ENCODE data around the gene ATP6V1A.
A peak's percentile ranks its signal among the peaks of the same experiment; 100 is the strongest.
"Not testable (repeated sequence)": the region's sequence is repeated elsewhere in the genome, so short reads cannot be mapped to it uniquely, and the experiment has no call there.

The ATP6V1A gene

GRCh38 chr3:113828600-113828999 lies 81.8 kb downstream of the ATP6V1A start:
- DNase-seq (ENCODE audit: low read depth in 2 of 2): no peak

- no peak for DNase-seq (ENCODE audit: low read depth in 2 of 2)
Observed at GRCh38 chr3:113829576-113830354, 82.9 kb downstream of the ATP6V1A start.

- DNase-seq (ENCODE audit: low read depth in 2 of 2): no peak
Observed at GRCh38 chr3:113831103-113831355, 84.2 kb downstream of the ATP6V1A start.

- no peak for DNase-seq (ENCODE audit: low read depth in 2 of 2)
Observed at GRCh38 chr3:113832477-113833164, 85.8 kb downstream of the ATP6V1A start.

GRCh38 chr3:113834983-113835382 lies 88.1 kb downstream of the ATP6V1A start:
- DNase-seq (ENCODE audit: low read depth in 2 of 2): no peak

- peak; percentile 63 to 72 for DNase-seq (ENCODE audit: low read depth in 2 of 2)
Observed at GRCh38 chr3:113838631-113839209, 91.9 kb downstream of the ATP6V1A start, which contains the start of gene GRAMD1C. GRAMD1C (plus strand) TSS chr3:113838788; CDS start chr3:113838910, 122 bp downstream.

GRCh38 chr3:113839551-113839950 lies 92.7 kb downstream of the ATP6V1A start:
- DNase-seq (ENCODE audit: low read depth in 2 of 2): no peak

- no peak for DNase-seq (ENCODE audit: low read depth in 2 of 2)
Observed at GRCh38 chr3:113844622-113845222, 97.9 kb downstream of the ATP6V1A start.

GRCh38 chr3:113847247-113847646 lies 100.4 kb downstream of the ATP6V1A start:
- no peak for DNase-seq (ENCODE audit: low read depth in 2 of 2)

GRCh38 chr3:113847664-113848461 lies 101.0 kb downstream of the ATP6V1A start:
- no peak for DNase-seq (ENCODE audit: low read depth in 2 of 2)

- DNase-seq (ENCODE audit: low read depth in 2 of 2): not testable (repeated sequence)
Observed at GRCh38 chr3:113849071-113849470, 102.2 kb downstream of the ATP6V1A start.

- DNase-seq (ENCODE audit: low read depth in 2 of 2): not testable (repeated sequence)
Observed at GRCh38 chr3:113849841-113850240, 103.0 kb downstream of the ATP6V1A start.

GRCh38 chr3:113850391-113850790 lies 103.6 kb downstream of the ATP6V1A start:
- not testable (repeated sequence) for DNase-seq (ENCODE audit: low read depth in 2 of 2)

- no peak for DNase-seq (ENCODE audit: low read depth in 2 of 2)
Observed at GRCh38 chr3:113852506-113852905, 105.7 kb downstream of the ATP6V1A start.
